ENCODE results near the gene KCNMB3.

GRCh38 chr3:179236669-179237301, 14.1 kb downstream of the KCNMB3 start:
- TF ChIP-seq POLR2AphosphoS5 (IDR thresholded peaks at IDR 0.05), result no peak
- no peak for TF ChIP-seq CTCF (IDR thresholded peaks at IDR 0.05)
- no peak for TF ChIP-seq POLR2A (IDR thresholded peaks at IDR 0.05; ENCODE audit: low read depth)

Measured in esophagus muscularis mucosa (tissue), 3 donors.